NCI-H1417 treated with DMSO at 0.1 percent for 48 hours (cell line): ENCODE results near the gene ABHD11.
"Not testable (repeated sequence)": the region's sequence is repeated elsewhere in the genome, so short reads cannot be mapped to it uniquely, and the experiment has no call there.

Source experiments
- DNase-seq: peaks from one replicate; lab custom pipeline; 2025; lab: John Stamatoyannopoulos, UW

ABHD11 gene

DNA sequence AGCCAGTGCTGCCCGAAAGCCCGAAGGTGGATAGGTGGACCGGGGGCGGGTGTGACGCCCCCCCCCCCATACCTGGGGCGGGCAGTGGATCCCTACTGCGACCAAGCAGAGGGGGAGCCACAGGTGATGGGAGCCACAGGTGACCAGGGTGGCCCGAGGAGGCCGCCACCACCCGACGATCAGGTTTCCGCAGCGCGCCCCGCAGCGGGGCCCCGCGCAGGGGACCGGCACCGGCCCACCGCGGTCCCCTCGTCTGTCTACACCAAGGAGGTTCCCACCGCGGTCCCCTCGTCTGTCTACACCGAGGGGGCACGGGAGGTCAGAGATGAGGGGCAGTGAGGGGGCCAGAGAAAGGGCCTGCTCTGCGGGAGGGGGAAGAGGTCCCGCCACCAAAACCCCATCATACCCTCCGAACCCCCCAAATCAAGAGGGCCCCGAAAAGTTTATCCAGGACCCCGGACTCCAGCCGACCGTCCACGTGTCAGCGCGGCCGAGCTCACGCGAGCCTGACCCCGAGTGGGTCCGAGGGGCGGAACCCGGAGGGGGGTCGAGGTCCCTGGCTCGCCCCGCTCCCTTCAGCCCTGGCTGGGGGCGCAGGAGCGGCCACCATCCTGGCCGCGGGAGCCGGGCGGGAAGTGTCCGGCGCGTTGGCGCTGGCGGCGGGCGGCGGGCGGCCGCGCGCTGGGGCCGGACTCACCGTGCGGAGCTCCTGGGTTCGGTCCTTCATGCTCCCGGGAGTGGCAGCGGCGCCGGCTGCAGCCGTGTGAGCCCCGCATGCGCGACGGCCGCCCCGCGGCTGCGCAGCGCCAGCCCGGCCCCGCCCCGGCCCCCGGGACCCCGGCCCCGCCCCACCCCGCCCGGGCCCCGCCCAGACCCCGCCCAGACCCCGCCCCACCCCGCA lies 19.4 kb downstream of the ABHD11 start, which contains the start of gene STX1A:
Gene STX1A (minus strand): TSS at position 765 of the 901 bp plus-strand sequence. CDS start 38 bp downstream, at position 727.
- peak; percentile 9 for DNase-seq

DNA sequence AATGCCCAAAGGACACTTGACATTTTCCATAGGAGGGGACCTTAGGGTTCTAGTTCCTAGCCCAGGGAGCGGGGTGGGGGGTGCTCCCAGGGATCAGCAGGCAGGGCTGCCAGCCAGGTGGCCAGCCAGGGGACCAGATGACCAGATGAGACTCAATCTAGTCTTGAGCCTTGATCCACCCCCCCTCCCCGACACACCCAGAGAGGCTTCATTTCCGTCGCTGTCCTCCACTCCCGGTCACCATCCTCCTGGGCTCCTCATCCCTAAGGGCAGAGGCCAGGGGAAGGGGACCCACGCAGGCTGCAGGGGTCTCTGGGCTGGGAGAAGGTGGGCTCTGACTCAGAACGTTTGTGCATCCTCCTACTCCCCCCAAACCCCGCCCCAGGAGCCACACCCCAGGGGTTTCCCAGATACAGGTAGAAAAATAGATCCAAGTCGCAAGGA lies 20.1 kb downstream of the ABHD11 start:
- DNase-seq, result no peak

DNA sequence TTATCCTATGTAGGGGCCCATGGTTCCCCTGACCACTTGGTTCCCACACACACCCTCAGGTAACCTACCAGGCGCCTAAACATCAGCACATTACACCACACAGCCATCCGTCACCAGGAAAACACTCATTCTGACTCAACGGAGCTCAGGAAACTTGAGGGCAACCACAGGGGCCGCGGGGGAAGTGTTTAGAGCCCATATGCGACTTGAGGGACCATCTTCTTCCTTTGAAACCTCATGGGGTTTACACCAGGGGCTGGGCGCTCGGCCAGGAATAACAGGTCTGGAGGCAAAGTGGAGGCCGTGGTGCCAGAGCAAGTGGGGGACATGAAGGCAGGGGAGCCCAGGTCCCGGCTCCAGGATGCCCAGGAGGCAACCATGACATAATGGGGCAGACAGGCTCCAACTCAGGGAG lies 20.6 kb downstream of the ABHD11 start:
- DNase-seq, result no peak

DNA sequence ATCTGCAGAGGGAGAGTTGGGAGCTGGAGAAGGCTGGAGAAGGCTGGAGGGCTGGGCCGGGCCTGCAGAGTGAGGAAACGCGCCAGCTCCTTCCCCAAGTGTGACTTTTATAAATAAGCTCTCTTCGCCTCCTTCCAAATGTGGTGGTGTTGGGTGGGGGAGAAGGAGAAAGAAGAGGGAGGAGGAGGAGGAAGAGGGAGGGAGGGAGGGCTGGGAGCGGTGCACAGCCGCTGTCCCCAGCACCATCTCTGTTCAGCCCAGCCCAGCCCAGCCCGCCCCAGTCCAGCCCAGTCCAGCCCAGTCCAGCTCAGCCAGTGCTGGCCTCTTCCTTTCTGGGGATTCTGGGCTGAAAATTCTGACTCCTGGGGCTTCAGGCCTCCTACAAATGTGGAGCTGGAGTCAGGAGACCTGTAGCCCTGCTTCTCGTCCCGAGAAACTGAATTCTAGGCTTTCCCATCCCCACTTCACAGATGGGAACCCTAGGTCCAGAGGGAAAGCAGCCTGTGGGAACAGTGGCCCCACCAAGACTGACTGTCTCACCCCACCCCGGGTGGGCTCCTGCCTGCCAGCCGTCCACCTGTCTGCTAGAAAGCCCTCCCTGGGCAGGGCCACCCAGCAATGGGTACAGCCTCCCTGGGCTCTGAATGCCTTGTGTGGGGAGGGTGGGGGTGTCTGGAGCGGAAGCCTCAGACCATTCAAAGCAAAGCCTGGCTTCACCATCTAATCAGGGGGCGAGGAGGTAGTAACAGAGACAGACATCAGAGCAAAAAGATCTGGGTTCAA lies 21.4 kb downstream of the ABHD11 start:
- no peak for DNase-seq

DNA sequence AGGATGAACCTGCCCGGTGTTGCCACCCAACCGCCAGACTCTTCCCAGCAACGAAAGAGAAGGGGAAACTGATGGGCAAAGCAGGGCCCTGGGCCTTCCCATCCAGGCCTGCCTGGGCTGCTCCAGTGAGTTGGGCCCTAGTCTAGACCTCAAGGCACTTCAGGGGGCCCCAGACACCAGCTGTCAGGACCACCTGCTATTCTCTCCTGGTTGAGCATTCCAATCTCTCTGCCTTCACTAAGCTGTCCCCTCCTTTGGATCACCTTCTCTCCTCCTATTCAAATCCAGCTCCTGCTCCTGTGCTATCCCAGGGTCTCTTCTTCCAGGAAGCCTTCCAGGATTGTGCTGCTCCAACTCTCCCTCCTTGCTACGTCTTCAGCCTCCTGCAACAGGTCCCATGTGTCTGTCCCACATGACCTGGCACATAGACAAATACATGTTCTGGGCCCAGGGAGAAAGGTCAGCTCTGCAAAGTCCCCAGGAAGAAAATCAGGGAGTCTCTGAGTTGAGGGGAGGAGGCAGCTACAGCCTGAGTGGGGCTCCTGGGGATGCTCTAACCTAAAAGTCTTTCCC lies 22.2 kb downstream of the ABHD11 start:
- DNase-seq, result no peak

DNA sequence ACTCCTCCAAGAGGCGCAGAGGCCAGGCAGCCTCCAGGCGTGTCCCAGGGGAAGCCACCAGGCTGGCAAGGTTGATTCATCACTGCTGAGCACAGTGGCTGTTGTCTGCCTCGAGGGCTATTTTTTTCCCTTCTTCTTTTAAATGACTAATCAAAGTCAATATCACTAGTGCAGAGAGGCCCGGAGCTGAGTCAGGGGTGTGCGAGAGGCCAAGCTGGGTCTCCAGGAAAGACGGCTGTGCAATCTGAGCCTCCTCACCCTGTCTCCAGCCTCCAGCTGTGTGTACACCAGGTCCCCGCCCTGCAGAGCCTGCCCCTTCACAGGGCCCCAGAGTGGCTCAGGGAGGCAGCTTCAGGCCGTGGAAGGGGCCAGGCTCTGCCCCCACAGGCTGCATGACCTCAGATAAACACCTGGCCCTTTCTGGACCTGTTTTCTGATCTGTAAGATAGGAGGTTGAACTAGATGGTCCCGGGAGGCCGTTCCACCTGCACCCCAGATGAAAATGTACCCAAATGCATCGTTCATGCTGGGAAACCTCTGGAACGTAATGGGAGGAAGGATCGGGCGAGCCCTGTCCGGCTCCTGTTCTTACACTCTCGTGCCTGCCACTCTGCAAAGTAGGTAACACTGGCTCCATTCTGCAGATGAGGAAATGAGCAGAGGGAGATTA lies 22.8 kb downstream of the ABHD11 start:
- DNase-seq, result peak; percentile 59

DNA sequence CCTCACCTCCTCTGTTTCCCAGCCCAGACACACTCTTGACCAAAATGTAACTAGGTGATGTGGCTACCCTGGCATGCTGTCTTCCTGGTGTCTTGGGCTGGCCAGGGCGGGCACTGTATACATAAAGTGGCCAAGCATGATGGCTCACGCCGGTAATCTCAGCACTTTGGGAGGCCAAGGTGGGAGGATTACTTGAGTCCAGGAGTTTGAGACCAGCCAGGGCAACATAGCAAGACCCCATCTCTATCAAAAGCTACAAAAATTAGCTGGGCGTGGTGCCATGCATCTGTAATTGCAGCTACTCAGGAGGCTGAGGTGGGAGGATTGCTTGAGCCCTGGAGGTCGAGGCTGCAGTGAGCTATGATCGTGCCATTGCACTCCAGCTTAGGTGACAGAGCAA lies 25.3 kb downstream of the ABHD11 start:
- not testable (repeated sequence) for DNase-seq

DNA sequence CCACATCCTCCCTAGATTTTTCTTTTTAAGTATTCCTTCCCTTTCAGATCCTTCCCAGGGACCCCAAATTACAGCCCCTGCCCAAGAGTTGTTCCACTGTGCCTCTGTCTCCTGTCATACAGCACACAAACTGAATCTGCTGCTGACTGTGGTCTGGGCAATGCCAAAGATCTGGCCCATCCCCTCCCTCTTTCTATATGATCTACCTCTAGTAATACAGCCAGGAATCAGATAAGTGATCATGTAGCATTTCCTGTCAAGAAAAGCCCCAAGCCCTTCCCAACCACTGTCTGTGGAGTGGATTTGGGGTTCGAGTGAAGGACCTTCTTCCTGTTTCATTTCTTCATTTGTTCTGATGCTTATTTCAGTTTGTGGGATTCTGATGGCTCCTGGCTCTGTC lies 25.8 kb downstream of the ABHD11 start:
- no peak for DNase-seq

DNA sequence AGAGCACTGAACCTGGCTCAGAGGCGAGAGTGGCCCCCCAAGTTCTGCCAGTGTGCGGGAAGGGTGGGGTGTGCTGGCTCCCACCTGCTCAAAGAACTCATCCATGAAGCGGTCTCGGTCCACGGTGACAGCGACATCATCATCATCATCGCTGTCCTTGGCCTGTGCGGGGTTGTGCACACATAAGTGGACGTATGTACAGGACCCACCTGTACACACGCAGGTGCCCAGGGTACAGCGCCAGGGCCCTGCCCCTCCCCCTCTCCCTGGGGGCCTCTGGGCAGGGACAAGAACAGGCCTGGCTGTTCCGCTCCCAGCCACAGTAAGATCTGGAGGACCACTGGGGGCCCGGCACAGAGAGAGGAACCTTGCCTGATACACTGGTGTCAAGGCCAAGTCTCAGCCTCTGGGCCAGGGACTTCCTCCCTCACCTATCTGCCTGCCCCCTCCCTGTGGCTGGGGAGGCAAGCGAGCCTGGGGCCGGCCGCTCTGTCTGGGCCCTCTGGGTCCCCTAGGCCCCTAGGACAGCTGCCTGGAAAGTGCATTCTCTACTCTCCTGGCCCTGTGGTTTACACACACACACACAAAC lies 29.5 kb downstream of the ABHD11 start:
- DNase-seq, result no peak

DNA sequence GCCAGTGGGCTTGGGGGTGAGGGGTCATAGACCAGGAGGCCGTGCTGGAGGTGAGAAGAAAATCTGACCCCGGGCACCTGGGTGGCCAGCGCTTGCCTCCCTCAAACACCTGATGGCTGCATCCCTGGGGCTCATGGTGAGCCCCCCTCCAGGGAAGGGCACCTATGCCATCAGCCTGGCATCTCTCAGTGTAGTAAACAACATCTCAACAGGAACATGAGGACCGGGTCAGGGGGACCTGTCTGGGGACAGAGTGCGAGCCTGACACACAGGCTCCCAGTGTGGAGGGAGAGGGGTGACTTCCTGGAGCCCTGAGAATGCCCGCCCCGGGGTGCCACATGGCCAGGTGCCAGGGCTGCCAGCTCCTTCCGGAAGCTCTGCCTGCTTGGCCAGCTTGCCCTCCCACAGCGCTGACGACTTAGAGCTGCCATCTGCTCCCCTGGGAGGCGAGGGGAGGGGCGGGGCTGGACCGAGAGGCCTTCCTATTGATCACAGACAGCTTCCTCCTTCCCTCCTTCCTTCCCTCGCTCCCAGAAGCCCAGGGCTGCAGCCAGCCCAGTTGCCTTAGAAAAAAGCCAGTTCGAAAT lies 31.5 kb downstream of the ABHD11 start:
- peak; percentile 69 for DNase-seq

DNA sequence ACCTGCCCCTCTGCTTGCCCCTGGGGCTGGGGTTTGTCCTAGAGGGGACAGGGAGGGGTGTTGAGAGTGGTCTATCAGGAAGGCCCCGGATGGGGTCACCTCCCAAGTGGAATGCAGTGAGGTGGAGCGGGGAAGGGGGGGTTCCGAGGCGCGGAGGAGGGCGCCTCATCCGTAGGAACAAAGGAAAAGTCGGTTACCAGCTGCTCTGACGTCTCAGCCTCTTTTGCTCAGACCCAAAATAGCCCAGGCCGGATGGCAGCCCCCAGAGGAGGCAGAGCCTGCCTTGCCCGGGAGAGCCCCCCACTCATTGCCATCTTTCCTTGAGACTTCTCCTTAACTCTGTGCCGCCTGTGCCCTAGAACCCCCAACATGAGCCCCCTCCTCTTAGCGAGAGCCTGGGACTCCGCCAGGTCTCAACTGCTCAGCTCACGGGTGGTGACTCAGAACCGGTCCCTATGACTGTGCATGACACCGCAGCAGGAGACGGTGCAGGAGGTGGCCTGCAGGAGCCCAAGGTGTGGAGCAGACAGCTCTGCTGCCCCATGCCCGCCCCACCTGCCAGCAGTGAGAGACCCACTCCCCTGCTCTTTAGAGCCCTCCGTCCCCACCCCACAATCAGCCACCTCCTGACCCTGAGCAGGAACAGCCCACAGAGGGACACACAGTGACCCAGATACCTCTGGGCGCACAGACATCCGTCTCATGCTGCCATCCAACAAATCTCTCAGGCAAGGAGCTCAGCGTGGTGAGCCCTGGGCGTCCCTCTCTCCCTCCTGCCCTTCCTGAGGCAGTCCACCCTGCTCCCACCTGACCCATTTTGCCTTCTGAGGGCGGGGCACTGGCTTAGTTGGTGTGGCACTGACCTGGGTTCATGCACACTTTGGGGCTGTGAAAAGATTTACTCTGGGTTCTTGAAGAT lies 32.2 kb downstream of the ABHD11 start:
- no peak for DNase-seq

DNA sequence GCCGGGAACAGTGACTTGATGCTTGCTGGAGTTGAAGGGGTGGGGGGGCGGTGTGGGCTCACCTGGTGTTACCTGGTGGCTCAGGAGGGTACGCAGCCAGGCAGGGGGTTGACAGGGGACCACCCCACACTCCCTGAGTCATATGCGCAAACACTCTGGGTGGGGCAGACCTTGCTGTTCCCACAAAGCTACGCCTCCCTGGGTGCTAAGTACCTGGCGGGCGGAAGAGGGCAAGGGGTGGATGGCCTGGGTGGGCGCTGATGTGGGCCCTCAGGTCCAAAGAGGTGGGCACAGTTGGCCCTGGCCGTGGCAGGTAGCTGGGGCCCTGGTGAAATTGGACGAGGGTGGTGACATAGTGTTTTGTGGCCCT lies 33.1 kb downstream of the ABHD11 start:
- DNase-seq, result no peak

DNA sequence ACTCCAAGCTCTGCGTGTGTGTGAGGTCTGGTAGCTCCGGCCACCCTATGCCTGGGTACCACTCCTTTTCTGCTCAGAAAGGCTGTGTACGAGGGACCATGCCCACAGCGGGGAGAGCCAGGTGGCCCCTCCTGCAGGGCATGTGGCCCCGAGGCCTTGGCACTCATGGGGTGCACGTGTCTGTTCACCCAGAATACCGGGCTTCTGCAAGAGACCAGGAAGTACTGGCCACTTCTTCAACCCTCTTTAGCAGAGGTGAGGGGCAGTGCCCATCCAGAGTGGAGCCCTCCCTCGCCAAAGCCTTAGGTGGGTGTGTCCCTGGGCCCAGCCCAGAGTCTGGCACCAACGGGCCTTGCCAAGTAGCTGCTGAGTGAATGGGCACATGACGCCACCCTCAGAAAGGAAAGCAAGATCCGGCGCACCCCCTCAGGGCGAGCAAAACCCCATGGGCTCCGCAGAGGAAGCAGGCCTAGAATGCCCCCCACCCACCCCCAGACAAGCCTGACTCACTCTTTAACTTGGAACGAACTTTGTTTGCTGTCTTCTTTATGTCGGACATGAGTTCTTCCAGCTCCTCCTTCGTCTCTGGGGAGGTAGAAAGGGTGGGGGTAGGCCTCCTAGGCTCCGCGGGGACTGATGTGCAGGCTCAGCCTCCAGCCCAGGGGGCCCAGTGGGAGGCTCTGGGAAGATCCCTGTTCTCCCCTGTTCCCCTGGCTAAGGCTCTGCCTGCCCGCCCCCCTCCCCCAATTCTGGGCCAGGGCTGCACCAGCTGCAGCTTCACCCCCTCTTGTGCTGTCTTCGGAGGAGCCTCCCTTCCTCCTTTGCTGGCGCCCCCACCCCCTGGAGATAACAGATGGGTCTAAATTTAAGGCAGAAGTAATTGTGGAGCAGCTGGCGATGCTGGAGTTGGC lies 33.7 kb downstream of the ABHD11 start:
- no peak for DNase-seq

DNA sequence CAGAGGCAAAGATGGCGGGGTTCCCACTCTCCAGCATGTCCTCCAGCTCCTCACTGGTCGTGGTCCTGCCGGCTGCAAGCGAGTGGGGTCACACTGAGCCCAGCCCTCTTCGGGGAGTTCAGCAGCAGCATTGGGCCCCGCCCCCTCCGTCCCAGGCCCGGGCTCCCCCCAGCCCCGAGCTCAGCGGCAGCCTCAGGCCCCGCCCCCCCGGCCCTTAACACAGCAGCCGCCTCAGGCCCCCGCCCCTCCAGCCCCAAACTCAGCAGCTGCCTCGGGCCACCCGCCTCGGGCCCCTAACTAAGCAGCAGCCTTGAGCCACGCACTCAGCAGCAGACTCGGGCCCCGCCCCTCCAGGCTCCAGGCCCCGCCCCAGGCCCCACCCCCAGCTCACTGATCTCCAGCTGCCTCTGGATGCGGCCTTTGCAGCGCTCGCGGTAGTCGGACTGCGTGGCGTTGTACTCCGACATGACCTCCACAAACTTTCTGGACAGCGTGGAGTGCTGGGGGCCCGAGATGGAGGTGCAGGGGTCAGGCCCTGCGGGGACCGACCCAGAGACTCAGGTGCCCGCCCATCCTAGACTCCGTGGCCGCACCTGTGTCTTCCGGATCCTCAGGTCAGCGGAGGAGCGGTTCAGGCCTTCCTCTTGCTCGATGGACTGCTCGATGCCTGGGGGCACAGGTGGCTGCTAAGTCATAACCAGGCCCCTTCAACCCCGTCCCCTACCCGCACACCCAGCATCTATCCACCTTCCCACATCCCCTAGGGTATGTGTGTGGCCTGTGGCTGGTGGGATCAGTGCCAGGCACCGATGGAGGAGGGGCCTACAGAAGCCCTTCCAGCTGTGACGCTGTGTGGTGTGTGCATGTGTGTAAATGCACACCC lies 34.6 kb downstream of the ABHD11 start:
- no peak for DNase-seq

DNA sequence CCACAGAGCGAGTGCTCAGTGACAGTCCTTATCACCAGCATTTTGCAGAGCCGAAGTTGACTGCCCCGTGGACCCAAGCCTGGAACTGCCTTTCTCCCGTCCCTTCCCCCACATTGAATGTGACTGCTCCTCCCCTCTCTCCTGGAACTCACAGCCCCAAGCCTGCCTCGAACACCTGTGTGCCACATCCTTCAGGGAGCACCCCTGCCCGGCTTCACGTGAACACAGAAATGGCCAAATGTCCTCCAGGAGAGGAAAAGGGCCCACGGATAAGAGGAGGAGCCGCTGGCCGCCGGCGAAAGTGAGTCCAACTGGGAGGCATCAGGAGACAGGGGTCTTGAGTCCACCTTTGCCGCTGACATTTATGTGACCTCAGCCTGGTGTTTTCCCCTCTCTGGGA lies 35.4 kb downstream of the ABHD11 start:
- DNase-seq, result no peak

DNA sequence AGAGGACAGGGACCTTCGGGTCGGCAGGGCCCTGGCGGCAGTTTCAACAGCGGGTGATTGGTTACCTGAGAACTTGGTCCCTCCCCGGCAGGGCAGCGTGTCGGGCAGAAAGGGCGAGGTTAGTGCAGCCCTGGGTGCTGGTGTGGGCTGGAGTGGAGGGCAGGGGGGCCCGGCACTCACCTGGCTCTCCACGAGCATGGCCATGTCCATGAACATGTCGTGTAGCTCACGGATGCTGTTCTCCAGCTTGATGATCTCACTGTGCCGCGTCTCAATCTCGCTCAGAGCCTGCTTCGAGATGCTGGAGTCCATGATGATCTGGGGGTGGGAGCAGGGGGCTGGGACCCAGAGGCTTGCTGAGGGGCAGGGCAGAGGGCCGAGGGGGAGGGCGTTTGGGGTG lies 35.9 kb downstream of the ABHD11 start:
- DNase-seq, result no peak

DNA sequence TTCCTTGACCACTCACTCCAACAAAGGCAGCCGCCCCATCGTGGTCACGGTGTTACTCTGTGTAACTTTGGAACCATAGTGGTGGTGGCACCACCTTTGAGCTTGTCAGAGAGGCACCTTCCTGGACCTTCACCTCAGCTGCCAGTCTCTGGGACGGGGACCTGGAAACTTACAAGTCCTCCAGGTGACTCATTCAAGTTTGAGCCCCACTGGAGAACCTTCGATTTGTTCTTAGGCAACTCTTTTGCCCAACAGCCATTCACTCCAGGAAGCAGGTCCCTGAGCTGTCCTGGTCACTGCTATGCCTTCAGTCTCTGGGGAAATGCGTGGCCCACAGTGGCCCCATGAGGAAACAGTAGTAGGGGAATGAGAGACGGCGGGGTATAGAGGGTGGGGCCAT lies 36.4 kb downstream of the ABHD11 start:
- DNase-seq, result no peak

DNA sequence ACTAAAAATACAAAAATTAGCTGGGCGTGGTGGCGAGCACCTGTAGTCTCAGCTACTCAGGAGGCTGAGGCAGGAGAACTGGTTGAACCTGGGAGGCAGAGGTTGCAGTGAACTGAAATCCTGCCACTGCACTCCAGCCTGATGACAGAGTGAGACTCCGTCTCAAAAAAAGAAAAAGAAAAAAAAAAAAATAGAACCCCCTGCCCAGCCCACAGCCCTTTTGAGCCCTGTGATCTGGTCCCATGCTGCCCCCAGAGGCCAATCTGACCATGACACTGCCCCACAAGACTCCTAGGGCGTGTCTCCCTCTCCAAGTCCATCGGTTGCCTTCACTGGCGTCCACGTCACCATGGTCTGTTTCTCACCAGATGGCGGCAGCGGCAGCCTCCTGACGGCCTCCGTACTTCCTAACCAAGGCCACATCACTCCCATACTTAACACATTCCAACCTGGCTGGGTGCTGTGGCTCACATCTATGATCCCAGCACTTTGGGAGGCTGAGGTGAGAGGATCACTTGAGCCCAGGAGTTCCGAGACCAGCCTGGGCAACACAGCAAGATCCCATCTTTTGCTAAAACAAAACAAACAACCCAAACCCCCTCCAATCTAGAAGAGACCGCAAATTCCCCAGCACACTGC lies 37.1 kb downstream of the ABHD11 start:
- no peak for DNase-seq
